PC-3 (cell line): Measurements from ENCODE around the gene CAST.

ENCODE experiments used
- CTCF ChIP-seq: fragments of 300-600 bp; sonication (generic); conservative IDR thresholded peaks from 2 replicates; pipeline ENCODE4 v1.5.1; 2017; ENCODE audit warnings: antibody characterized with exemption, low read depth, mild to moderate bottlenecking, low read length
- EZH2 ChIP-seq: fragments of 300-600 bp; sonication (generic); IDR thresholded peaks from one replicate; pipeline ENCODE4 v1.6.1; 2017; ENCODE audit warnings: antibody characterized with exemption, mild to moderate bottlenecking, low read length; ENCODE audit not compliant: unreplicated experiment
- EZH2phosphoT487 ChIP-seq: fragments of 300-600 bp; sonication (generic); IDR thresholded peaks from 2 replicates; pipeline ENCODE4 v1.6.1; 2018; ENCODE audit warnings: mild to moderate bottlenecking, antibody characterized with exemption, low read length, borderline replicate concordance

DNA sequence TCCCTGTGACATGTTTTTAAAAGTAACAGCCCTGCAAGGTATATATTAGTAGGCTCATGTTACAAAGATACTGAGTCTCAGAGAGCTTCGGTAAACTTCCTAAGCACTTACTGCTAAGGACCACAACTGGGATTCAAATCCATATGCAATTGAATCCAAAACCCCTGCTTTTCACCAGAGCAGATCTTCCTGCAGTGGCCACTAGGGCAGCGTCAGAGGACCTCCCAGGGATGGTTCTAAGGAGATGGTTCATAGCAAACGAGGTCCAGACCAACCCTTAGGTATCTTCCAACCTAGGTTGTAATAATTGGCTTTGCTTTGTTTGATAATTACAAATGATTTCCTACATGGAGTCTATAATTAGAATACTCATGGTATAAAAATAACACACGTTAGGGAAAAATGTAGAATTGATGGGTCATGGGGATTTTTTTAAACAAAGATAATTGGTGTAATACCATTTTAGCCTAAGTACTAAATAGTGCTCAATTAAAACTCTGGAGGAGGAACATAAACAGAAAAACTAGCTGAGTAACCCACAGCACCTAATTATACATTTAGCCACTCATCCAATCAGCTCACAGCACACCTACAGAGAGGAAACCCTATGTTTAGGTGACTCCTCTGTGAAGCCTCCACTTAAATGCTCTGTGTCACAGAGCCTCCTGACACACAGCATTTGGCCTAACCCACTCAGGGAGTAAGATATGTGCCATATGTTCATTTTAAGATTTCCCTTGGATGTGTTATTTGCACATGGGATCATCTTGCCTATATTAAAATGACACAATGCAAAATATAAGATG lies 10.0 kb upstream of the CAST start:
- TF ChIP-seq CTCF (peak; percentile 53; the same call in 1 of the 2 replicates), EZH2 (no peak), EZH2phosphoT487 (no peak)
